Thymus (tissue), 11 donors: ENCODE data around the gene WDR45B. TPM values are rescaled to one million over a fixed set of nuclear protein-coding genes. Genes with fewer than 3 reads are reported as not detected.

Source experiments
- DNase-seq, 9 donors: peaks; one replicate each; pipeline ENCODE4 v3.0.0-alpha.2; 2013; ENCODE audit warnings: low spot score in 9 of 9, low read depth in 6 of 9, missing footprints in 1 of 9
- H3K27ac ChIP-seq, 2 donors: one replicate each; pipeline ENCODE4 v1.5.1; 2013; ENCODE audit warnings: control low read depth in 1 of 2, low read depth in 1 of 2, low read length in 1 of 2, mild to moderate bottlenecking in 1 of 2, moderate library complexity in 1 of 2
- H3K27me3 ChIP-seq, 2 donors: one replicate each; pipeline ENCODE4 v1.5.1; 2013; ENCODE audit warnings: low read length in 1 of 2; ENCODE audit not compliant: control insufficient read depth in 2 of 2, insufficient read depth in 1 of 2
- H3K36me3 ChIP-seq, 2 donors: one replicate each; pipeline ENCODE4 v1.5.1; 2013; ENCODE audit warnings: low read length in 1 of 2, mild to moderate bottlenecking in 1 of 2, moderate library complexity in 1 of 2; ENCODE audit not compliant: control insufficient read depth in 2 of 2, insufficient read depth in 2 of 2
- H3K4me1 ChIP-seq, 2 donors: one replicate each; pipeline ENCODE4 v1.5.1; 2013; ENCODE audit warnings: low read length in 2 of 2; ENCODE audit not compliant: control insufficient read depth in 2 of 2, insufficient read depth in 2 of 2
- H3K4me3 ChIP-seq, 2 donors: one replicate each; pipeline ENCODE4 v1.5.1; 2013; ENCODE audit warnings: low read length in 2 of 2, control low read depth in 1 of 2, mild to moderate bottlenecking in 1 of 2
- H3K9me3 ChIP-seq, 2 donors: one replicate each; pipeline ENCODE4 v1.5.1; 2013; ENCODE audit warnings: low read length in 1 of 2, mild to moderate bottlenecking in 1 of 2; ENCODE audit not compliant: control insufficient read depth in 2 of 2, insufficient read depth in 1 of 2
- WGBS: extraction: QIAGEN DNeasy Blood & Tissue Kit; methylation state at CpG from one replicate; pipeline ENCODE4 v1.1.7; 2013; 5-methylcytosine and 5-hydroxymethylcytosine counted together
- polyA plus RNA-seq: library from polyadenylated mRNA; stranded (reverse); fragments of 200-250 nt; gene quantifications from one replicate; pipeline ENCODE4 v1.2.3, GENCODE V29; 2013
- total RNA-seq: library from RNA; stranded (reverse); fragments of 120-200 nt; gene quantifications from one replicate; pipeline ENCODE4 v1.2.4, GENCODE V29; 2013
- donor health status: healthy.

The WDR45B gene
- total and polyA plus RNA-seq, 2 donors: 33.0 to 67.0 TPM

- DNase-seq: no peak
- Histone ChIP-seq H3K36me3 (no peaks in the 10 kb centered on the region), H3K27ac (no peak overlapping the region), H3K4me1 (peaks cover 0 to 4% of the 10 kb centered on the region in 2 donors), H3K27me3 (no peaks in the 10 kb centered on the region), H3K4me3 (no peak overlapping the region), H3K9me3 (peaks cover 1 to 3% of the 10 kb centered on the region in 2 donors)
- WGBS: 76% methylated on average over 16 of the region's 16 CpGs
Measured at GRCh38 chr17:82668024-82668630, 19.9 kb upstream of the WDR45B start.

- WGBS: 97% methylated on average over 15 of the region's 15 CpGs
- Histone ChIP-seq H3K4me3 (no peak overlapping the region), H3K36me3 (no peaks in the 10 kb centered on the region), H3K27me3 (no peaks in the 10 kb centered on the region), H3K9me3 (peaks cover 1 to 3% of the 10 kb centered on the region in 2 donors), H3K4me1 (peaks cover 0 to 4% of the 10 kb centered on the region in 2 donors), H3K27ac (no peak overlapping the region)
- no peak for DNase-seq
Measured at GRCh38 chr17:82667668-82668000, 19.4 kb upstream of the WDR45B start.

GRCh38 chr17:82666931-82667667 lies 18.9 kb upstream of the WDR45B start:
- DNase-seq: no peak
- Histone ChIP-seq H3K4me1 (peaks cover 0 to 4% of the 10 kb centered on the region in 2 donors), H3K36me3 (no peaks in the 10 kb centered on the region), H3K27me3 (no peaks in the 10 kb centered on the region), H3K9me3 (peaks cover 1 to 3% of the 10 kb centered on the region in 2 donors), H3K27ac (no peak overlapping the region), H3K4me3 (no peak overlapping the region)
- 95% methylated on average over 28 of the region's 28 CpGs for WGBS

- Histone ChIP-seq H3K4me1 (peaks cover 0 to 4% of the 10 kb centered on the region in 2 donors), H3K27ac (no peak overlapping the region), H3K4me3 (no peak overlapping the region), H3K27me3 (no peaks in the 10 kb centered on the region), H3K36me3 (no peaks in the 10 kb centered on the region), H3K9me3 (peaks cover 1 to 3% of the 10 kb centered on the region in 2 donors)
- DNase-seq: no peak
- WGBS: 93% methylated on average over 6 of the region's 6 CpGs
Measured at GRCh38 chr17:82665891-82666290, 17.6 kb upstream of the WDR45B start.

GRCh38 chr17:82665217-82665616 lies 17.0 kb upstream of the WDR45B start:
- Histone ChIP-seq H3K4me3 (no peak overlapping the region), H3K9me3 (peaks cover 1 to 3% of the 10 kb centered on the region in 2 donors), H3K27ac (no peak overlapping the region), H3K36me3 (no peaks in the 10 kb centered on the region), H3K27me3 (no peaks in the 10 kb centered on the region), H3K4me1 (peaks cover 0 to 4% of the 10 kb centered on the region in 2 donors)
- WGBS: 97% methylated on average over 11 of the region's 11 CpGs
- DNase-seq: no peak

- Histone ChIP-seq H3K4me3 (no peak overlapping the region), H3K36me3 (no peaks in the 10 kb centered on the region), H3K27ac (no peak overlapping the region), H3K4me1 (peaks cover 0 to 4% of the 10 kb centered on the region in 2 donors), H3K27me3 (no peaks in the 10 kb centered on the region), H3K9me3 (peaks cover 1 to 3% of the 10 kb centered on the region in 2 donors)
- WGBS: 95% methylated on average over 22 of the region's 22 CpGs
- DNase-seq: no peak
Measured at GRCh38 chr17:82664701-82665182, 16.5 kb upstream of the WDR45B start.

GRCh38 chr17:82664276-82664575 lies 16.0 kb upstream of the WDR45B start:
- H3K36me3 ChIP-seq: no peaks in the 10 kb centered on the region
- H3K4me3 ChIP-seq: no peak overlapping the region
- no peak for DNase-seq
- H3K9me3 ChIP-seq: peaks cover 1 to 3% of the 10 kb centered on the region in 2 donors
- no peaks in the 10 kb centered on the region for H3K27me3 ChIP-seq
- WGBS: 95% methylated on average over 17 of the region's 17 CpGs
- H3K4me1 ChIP-seq: peaks cover 0 to 4% of the 10 kb centered on the region in 2 donors
- no peak overlapping the region for H3K27ac ChIP-seq

- peaks cover 1 to 3% of the 10 kb centered on the region in 2 donors for H3K9me3 ChIP-seq
- H3K27me3 ChIP-seq: no peaks in the 10 kb centered on the region
- WGBS: 94% methylated on average over 39 of the region's 39 CpGs
- no peak overlapping the region for H3K27ac ChIP-seq
- H3K4me3 ChIP-seq: no peak overlapping the region
- no peaks in the 10 kb centered on the region for H3K36me3 ChIP-seq
- peaks cover 0 to under 1% of the 10 kb centered on the region in 2 donors for H3K4me1 ChIP-seq
- no peak for DNase-seq
Measured at GRCh38 chr17:82663381-82664275, 15.4 kb upstream of the WDR45B start.
